NCI-H69 (cell line): Measurements from ENCODE around the gene CCNJL.

Experiments used
- DNase-seq: peaks from one replicate; lab custom pipeline; 2025; lab: John Stamatoyannopoulos, UW

The CCNJL gene

DNA sequence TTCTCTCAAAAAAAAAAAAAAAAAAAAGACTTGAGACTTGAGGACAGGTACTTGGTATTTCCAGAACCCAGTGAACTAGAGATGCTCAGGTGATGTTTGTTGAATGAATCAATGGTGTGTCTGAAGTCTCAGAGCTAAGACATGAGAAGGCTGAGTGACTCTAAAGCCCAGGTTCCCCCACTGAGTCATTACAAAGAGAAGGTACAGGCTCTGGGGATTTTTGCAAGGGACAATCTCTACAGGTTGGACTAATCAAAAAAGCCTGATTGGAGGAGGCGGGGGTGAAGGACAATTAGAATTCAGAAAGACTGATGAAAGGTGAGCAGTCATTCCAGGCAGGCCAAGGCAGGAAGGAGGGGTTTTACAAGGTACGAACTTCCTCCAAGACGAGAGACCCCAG, 91.3 kb downstream of the CCNJL start:
- DNase-seq: no peak

GRCh38 chr5:160219356-160219755, 93.0 kb downstream of the CCNJL start:
- no peak for DNase-seq

GRCh38 chr5:160213537-160213936, 98.8 kb downstream of the CCNJL start:
- DNase-seq: peak; percentile 80

DNA sequence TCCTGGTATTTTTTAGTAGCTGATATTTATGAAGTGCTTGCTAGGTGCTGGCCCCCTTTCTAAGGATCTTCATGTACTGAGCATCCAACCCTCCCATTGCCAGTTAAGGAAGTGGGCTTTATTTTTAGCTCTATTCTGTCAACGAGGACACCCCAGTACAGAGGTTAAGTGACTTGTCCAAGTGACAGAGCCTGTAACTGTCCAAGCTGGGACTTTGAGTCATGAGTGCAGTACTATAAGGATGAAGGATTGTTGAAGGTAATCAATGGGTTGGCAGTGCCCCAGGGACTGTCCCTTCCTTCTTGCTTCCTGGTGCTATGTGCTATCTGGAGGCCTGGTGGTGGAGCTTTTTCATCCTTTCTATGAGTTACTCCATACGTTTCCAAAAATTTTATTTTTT, 101.0 kb downstream of the CCNJL start:
- DNase-seq: no peak

- DNase-seq: no peak
Measured at GRCh38 chr5:160210606-160211005, 101.8 kb downstream of the CCNJL start.

- no peak for DNase-seq
Measured at GRCh38 chr5:160209917-160210316, 102.4 kb downstream of the CCNJL start.

GRCh38 chr5:160207061-160207460, 105.3 kb downstream of the CCNJL start:
- DNase-seq: no peak
